Caki2 (cell line): ENCODE data around the gene RBP4. TPM values are rescaled to one million over a fixed set of nuclear protein-coding genes. Genes with fewer than 3 reads are reported as not detected.

Experiments used
- DNase-seq: peaks from one replicate; pipeline ENCODE4 v3.0.0-alpha.2; 2015; ENCODE audit warnings: low read depth
- in situ Hi-C: cut with HindIII; loops from 2 replicates; pipeline ENCODE4 v1.10.0; 2016; ENCODE audit warnings: low sequenced_read_pairs, low pct_unique_long_range_greater_than_20kb, mixed read lengths
- total RNA-seq: library from RNA; depleted of rRNA; stranded (reverse); fragments of >200 nt; shearing (Covaris generic); gene quantifications from 2 replicates; pipeline ENCODE4 v1.2.3, GENCODE V29; 2014; ENCODE audit warnings: low replicate concordance; rRNA removed

Gene RBP4
- total RNA-seq, result 0.54 TPM in 1 of 2 replicates, not detected in the other

DNA sequence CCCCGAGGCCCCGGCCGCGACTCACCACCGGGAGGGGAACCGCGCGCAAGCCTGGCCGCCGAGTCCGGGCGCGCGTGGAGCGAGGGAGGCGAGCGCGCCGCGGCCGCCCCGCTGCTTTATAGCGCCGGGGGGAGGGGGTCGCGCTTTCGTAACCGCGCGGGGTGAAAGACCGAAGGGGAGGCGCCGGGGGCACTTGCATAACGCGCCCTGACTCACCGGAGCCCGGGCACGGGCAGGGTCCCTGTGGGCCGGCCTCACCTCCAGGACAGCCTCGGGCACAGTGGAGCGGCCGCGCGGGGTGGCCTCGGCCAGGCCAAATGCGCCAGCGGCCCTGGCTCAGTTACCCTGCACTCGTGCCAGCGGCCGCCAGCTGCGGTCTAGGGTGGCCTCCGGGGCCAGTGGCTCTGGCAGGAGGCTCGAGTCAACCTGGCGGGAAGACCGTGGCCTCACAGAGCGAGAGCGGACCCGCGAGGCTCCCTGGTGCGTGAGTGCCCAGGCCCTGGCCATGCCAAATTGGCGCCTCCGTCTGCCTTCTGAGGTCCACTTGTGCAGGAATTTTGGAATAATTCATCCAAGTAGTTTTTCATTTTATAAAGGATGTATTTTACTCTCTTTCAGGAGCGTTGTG, at the start of gene RBP4:
Gene RBP4 (minus strand): TSS at position 90 of the 628 bp plus-strand sequence. CDS start 207 bp downstream, outside the sequence.
- DNase-seq, result no peak
- in situ Hi-C loops, result no loop called here

DNA sequence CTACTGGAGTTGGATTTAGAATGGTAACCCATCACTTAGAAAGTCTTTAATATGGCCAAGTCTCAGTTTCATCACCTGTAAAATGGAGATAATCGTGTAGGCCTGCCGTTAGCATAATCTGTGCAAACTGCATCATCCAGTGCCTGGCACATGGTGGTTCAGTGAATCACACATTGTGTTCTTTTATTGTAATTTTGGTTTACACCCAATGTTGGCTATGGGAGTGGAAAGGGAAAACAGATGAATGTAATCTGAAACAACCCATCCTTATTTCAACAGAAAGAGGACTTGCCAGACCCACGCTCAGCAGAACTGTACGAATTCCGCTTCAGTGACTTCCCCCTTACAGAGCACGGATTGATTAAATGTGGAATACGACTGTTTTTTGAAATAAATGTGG, 38.8 kb upstream of the RBP4 start:
- no peak for DNase-seq
- in situ Hi-C loops, result no loop called here

DNA sequence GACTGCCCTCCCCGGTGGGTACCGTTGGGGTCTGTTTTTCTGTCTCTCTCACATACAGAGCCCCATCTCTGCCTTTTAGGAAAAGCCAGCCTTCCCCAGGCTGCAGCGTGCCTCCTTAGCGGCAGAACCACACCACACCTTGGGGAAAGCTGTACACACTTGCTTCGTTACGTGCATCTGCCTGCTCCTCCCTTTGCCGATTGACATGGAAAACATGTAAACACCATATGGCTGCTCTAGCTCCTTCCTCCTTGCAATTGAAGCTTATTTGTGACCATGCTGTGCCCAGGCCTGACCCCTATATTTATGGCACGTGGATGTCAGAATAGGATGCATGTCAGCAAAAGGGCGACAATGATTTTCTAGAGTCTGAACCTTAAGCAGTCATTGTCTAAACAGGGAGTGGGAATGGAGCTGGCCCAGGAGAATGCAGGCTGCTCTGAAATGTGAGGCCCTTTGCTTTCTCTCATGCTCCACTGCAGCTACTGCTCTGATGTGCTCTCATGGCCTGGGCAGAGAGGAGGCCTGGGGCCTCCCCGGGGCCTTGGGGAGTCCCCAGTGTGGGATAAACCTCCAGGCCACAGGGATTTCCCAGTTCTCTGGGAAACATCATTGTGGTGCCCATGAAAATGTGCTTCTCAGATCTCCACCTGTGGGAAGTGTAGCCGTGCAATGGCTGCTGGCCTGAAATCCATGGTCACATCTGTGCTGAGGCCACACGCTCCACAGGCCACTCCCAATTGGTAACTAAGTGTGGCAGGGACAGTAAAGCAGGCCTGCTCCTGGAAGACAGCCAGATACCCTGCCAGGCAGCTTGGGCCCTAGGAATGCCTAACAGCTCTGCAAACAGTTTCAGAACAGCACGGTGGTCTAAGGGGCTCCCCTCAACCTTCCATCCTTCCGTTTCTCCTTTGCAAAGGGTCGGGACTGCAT, 29.9 kb upstream of the RBP4 start:
- DNase-seq, result no peak
- in situ Hi-C loops, result no loop called here

DNA sequence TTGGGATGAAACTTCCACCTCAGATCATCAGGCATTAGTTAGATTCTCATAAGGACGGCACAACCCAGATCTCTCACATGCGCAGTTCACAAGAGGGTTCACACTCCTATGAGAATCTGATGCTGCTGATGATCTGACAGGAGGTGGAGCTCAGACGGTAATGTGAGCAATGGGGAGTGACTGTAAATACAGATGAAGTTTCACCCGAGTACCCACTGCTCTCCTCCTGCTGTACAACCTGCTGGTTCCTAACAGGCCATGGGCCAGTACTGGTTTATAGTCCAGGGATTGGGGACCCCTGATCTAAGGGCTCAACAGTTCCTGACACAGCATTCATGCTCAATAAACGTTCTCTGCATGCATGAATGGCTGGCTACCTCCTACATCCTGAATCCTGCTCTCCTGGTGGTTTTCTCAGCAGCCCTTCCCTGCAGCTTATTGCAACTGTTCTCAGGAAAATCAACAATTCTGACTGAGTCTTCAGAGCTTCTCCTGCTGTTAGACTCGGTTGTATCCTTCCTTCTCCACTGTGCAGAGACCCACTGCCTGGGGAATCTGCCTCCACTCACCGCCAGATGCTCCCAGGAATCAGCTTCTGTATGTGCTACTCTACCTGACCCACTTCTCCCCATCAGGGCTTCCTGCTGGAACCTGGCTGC, 28.7 kb upstream of the RBP4 start:
- DNase-seq, result no peak
- in situ Hi-C loops, result no loop called here

DNA sequence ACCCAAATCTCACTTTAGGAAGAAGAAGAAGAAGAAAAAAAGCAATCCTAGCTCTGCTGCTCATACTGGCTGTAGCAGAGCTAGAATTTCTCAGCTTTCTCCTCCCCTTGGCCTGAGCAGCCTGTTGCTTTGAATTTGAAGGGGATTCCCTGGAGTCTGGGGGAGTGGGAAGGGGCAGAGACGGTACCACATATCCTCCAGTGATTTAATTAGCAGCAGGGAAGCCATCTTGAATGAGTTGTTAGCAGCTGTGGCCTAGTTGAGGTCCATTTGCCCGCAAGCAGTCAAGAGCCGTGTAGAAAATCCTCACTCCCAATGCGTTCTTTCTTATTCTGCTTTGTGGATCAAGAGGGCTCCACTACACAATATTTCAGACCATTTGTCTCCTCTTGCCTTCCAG, 27.8 kb upstream of the RBP4 start:
- no peak for DNase-seq
- in situ Hi-C loops, result no loop called here

DNA sequence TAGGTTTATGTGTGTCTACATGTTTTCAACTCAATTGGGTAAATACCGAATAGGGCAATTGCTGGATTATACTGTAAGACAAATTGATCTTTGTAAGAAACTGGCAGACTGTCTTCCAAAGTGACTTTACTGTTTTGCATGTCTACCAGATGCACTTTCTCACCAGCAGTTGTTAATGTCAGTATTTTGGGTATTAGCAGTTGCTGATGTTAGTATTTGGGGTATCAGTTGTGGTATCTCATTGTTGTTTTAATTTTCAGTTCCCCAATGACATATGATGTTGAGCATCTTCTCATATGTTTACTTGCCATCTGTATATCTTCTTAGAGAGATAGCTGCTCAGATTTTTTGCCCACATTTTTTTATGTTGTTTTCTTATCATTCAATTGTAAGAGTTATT, 21.9 kb upstream of the RBP4 start:
- in situ Hi-C loops, result no loop called here
- no peak for DNase-seq

DNA sequence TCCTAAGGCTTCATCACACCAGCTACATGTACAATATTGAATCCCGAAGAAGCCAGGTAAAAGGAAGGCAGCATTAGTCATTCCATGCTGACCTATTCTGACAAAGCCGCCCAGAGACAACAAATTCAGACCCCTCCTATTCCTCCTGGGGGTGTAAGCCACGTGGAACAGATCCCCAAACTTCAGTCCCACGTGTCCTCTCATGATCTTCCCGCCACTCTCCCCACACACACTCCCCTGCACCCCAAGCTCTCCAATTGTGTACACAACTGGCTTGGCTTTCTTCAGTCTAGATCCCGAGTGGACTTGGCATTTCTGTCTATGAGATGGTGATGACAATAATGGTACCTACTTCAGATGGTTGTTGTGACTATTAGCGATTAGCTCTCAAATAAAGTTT, 19.9 kb upstream of the RBP4 start:
- DNase-seq, result no peak
- in situ Hi-C loops, result no loop called here

DNA sequence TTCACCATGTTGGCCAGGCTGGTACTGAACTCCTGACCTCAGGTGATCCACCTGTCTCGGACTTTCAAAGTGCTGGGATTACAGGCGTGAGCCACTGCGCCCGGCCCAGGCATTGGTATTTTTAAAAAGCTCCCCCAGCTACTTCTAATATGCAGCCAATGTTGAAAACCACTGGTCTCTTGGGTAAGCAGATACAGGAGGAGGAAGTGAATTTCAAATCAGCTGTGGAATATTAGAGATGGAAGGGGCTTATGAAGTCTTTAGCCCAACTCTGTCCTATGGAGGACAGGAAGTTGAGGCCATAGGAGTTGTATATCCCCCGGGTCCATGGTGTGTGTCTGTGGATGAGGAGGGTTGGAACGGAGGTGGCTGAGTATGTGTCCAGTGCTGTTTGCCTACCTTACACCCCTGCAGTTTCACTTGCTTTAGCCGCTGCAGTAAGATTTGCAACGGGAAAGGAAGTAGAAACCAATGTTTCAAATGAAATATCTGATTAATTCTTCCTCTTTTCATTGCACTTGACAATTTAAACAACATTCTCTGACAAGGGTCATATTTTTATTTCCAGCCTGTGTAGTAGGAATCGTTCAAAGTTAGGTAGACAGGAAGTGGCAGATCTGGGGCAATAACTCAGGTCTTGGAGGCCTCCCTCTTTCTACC, 14.7 kb upstream of the RBP4 start:
- in situ Hi-C loops, result no loop called here
- DNase-seq, result no peak

DNA sequence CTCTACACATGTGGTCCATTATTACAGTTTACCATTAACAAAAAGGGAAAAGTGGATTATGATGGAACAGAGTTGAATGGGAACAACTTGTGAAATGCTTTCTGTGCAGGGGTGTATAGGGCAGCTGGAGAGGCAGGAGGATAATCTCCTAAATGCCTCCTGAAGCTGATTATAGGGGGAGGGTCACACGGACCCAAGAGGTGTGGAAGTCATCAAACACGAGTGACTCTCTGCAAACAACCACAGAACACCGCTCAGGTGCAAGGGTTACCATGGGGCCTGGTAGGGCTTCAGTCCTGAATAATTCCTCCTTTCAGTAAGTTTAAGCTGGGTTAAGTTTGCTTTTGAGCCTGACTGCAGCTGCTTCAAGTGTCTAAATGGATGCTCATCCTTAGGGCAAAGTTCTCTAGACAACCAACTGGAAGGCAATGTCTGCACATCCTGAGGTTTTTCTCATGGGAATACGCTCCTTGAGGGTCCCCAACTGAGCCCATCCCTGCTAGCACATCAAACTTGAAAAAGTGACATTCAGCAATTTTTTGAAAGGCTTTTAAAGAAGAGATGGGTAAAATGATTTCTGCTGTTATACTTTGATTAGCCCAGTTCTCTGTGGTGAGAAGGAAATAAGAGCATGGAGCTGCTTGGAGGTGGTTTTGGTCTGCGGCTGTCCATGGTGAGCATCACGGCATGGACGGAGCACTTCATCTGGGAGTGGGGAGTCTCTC, 13.2 kb upstream of the RBP4 start:
- in situ Hi-C loops, result no loop called here
- no peak for DNase-seq

DNA sequence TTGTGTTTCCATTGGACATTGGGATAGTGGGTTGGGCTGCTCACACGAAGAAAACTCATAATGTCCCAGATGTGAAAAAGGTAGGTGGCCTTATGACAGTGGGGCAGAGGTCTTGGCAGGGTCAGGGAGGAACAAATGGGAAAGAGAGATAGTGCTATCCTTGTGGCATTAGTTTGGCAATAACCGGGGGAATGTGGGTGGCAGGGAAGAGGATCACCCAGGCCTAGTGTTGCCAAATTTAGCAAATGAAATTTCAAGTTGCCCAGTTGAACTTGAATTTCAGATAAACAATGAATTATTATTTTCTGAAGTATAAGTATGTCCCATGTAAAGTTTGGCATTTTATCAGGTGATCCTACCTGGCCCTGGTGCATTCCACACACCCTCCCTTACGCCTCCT, 12.1 kb upstream of the RBP4 start:
- in situ Hi-C loops, result no loop called here
- no peak for DNase-seq

DNA sequence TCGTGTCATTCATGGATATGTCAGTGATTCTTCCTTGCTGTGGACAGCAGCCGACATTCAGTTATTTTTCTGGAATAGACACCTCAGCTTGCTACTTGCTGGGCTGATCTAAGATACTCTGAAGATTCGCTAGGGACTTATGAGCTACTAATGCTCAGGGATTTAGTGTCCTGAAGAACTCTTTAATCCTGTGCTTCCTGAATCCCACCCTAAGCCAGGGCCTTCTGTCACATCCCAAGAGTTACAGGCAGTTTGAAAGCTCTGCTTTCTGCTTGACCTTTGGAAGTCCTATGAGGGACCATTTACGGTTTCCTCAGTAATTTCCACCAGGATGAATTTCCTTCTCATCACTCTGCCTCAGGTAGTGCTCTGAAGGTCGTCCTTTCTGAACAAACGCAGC, 11.3 kb upstream of the RBP4 start, which contains the start of gene PDE6C:
Gene PDE6C (plus strand): TSS at position 227 of the 400 bp plus-strand sequence. CDS start 189 bp downstream, outside the sequence.
- in situ Hi-C loops, result no loop called here
- no peak for DNase-seq

DNA sequence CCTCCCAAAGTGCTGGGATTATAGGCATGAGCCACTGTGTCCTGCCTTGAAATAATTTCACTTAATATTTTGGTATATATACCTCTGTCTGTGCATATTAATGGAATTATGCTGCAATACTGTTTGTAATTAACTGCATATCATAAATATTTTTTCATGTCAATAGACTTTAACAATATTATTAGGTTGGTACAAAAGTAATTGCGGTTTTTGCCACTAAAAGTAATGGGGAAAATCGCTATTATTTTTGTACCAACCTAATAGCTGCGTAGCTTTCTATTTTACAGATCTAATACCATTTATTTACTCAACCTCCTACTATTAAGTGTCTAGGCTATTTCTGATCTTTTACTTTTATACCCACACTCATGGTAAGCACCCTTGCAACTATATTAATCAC, 7.4 kb upstream of the RBP4 start:
- DNase-seq, result no peak
- in situ Hi-C loops, result no loop called here

DNA sequence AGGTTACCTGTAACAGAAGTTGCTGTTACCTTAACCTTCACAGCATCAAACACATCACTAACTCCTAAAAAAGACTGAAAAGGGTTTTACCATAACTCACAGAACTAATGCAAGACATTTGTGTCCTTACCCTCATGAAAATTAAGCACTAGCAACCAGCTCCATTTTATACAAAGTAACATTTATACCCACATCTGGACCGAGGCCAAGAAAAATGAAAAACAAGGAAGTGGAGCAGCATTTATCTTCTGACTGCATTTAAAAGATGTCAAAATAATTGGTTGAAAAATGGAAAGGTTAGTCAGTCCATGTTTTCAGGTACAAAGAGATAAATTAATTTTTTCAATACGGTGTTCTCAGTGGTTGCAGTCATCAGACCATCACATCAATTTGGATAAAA, 3.1 kb upstream of the RBP4 start:
- in situ Hi-C loops, result no loop called here
- no peak for DNase-seq

DNA sequence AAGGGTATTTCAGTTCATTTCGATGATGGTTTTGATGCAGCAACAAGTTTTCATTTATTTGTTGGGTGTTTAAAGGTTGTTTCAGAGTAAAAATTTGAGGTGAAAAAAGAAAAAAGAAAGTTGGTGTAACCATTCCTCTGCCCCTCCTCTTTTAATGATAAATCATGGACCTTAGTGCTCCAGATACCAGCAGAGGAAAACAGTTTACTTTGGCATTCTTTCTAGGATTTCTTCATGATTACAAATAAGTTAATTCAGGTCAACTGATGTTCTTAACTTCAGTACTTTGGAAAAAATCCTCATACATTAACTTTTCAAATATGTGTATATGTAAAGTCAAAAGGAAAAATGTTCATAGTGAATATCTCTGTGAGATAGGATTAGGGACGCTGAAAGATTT, 2.0 kb upstream of the RBP4 start:
- no peak for DNase-seq
- in situ Hi-C loops, result no loop called here

DNA sequence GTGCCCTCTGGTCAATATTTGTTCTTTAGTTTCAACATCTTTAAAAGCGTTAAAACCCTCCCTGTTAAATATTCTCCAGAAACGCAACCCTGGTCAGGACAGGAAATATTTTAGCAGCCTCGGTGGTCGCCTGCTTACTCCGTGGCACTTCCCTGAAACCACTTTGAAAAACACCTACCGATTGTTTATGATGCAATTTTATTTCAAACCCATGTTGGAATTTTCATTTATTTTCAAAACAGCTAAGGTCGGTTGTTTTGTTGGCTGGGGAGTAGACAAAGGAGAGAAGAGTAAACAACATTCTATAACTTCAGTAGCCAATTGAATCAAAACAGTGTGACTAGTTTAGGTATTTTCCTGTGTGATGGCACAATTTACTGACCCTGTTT, 733 bp upstream of the RBP4 start:
- no peak for DNase-seq
- in situ Hi-C loops, result no loop called here

DNA sequence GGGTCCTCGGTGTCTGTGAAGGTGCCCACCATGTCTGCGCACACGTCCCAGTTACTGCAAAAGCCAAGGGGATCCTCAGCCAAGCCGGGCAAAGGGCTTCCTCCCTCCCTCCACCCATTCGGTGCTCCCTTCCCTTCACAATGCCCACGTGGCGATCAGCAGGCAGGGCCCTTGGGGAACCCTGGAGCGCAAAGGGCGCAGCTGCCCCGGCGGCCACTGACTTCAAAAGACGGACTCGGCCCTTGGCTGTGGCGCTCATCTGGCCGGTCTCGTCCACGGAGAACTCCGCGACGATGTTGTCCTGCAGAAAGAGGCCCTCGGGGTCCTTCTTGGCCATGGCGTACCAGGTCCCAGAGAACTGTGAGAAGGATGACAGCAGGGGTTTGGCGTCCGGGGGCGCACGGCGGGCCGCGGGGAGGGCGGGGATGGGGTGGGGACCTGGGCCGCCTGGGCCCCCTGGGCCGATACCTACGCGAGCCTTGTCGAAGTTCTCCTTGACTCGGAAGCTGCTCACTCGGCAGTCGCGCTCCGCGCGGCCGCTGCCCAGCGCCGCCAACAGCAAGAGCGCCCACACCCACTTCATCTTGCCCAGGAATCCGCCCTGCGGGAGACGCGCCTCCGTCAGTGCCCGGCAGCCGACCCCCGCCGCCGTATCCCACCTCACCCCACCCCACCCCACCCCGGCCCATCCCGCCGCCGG, 439 bp downstream of the RBP4 start:
- no peak for DNase-seq
- in situ Hi-C loops, result no loop called here

DNA sequence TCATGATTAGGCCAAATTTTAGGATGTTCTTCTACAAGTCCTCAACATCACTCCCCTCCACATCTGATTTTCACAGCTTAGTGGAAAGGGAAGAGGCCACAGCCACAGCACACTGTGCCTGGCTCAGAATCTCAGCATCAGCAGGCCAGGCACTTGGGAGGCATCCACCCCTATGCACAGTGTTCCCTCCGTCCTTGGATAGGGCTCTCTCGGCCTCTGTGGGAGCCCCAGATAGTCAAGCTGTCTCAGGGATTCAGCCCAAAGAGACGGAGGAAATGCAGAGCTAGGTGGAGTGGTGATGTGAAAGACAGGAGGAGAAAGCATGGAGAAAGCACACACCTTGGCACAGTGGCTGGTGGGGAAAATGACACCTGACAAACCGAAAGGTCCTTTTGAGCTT, 1.3 kb downstream of the RBP4 start:
- DNase-seq, result no peak
- in situ Hi-C loops, result no loop called here
